COLO668 (cell line): ENCODE results near the gene INKA2.
A peak's percentile ranks its signal among the peaks of the same experiment; 100 is the strongest.

Experiments
- DNase-seq: peaks from one replicate; lab custom pipeline; 2025; ENCODE audit not compliant: unreplicated experiment; lab: John Stamatoyannopoulos, UW

The INKA2 gene

GRCh38 chr1:111739194-111739924 lies at the start of gene INKA2:
TSS of gene INKA2 (minus strand) at chr1:111739395. CDS start at chr1:111739242, 153 bp downstream.
- DNase-seq = peak; percentile 97

- DNase-seq = no peak
Observed at GRCh38 chr1:111786669-111787207, 47.5 kb upstream of the INKA2 start.

- DNase-seq = no peak
Observed at GRCh38 chr1:111784273-111784901, 45.2 kb upstream of the INKA2 start.

GRCh38 chr1:111779546-111779945 lies 40.4 kb upstream of the INKA2 start:
- no peak for DNase-seq

GRCh38 chr1:111778541-111779051 lies 39.4 kb upstream of the INKA2 start:
- DNase-seq = no peak

- DNase-seq = no peak
Observed at GRCh38 chr1:111778066-111778465, 38.9 kb upstream of the INKA2 start.

- no peak for DNase-seq
Observed at GRCh38 chr1:111777301-111777700, 38.1 kb upstream of the INKA2 start.

- no peak for DNase-seq
Observed at GRCh38 chr1:111776861-111777260, 37.7 kb upstream of the INKA2 start.

- no peak for DNase-seq
Observed at GRCh38 chr1:111776391-111776790, 37.2 kb upstream of the INKA2 start.

GRCh38 chr1:111775966-111776365 lies 36.8 kb upstream of the INKA2 start:
- no peak for DNase-seq

GRCh38 chr1:111770916-111771315 lies 31.7 kb upstream of the INKA2 start:
- no peak for DNase-seq

GRCh38 chr1:111769517-111770146 lies 30.4 kb upstream of the INKA2 start:
- peak; percentile 38 for DNase-seq

GRCh38 chr1:111768625-111769024 lies 29.4 kb upstream of the INKA2 start:
- no peak for DNase-seq

- DNase-seq = no peak
Observed at GRCh38 chr1:111768023-111768422, 28.8 kb upstream of the INKA2 start.

- DNase-seq = no peak
Observed at GRCh38 chr1:111762332-111762731, 23.1 kb upstream of the INKA2 start.

GRCh38 chr1:111761717-111762116 lies 22.5 kb upstream of the INKA2 start:
- no peak for DNase-seq

GRCh38 chr1:111758373-111758772 lies 19.2 kb upstream of the INKA2 start:
- no peak for DNase-seq

GRCh38 chr1:111756124-111756513 lies 16.9 kb upstream of the INKA2 start:
- no peak for DNase-seq

GRCh38 chr1:111755331-111756123 lies 16.3 kb upstream of the INKA2 start, which contains the start of gene DDX20:
TSS of gene DDX20 (plus strand) at chr1:111755901. CDS start at chr1:111755925, 24 bp downstream.
- DNase-seq = peak; percentile 95

GRCh38 chr1:111754984-111755330 lies 15.8 kb upstream of the INKA2 start:
- peak; percentile 56 for DNase-seq
